Measurements from ENCODE around the gene RPN1.
"Not testable (repeated sequence)": the region's sequence is repeated elsewhere in the genome, so short reads cannot be mapped to it uniquely, and the experiment has no call there.

The RPN1 gene

GRCh38 chr3:128609294-128609693, 41.3 kb downstream of the RPN1 start:
- no peak for DNase-seq (ENCODE audit: low read depth)

- no peak for DNase-seq (ENCODE audit: low read depth)
Measured at GRCh38 chr3:128607710-128608048, 42.9 kb downstream of the RPN1 start.

- DNase-seq (ENCODE audit: low read depth), result no peak
Measured at GRCh38 chr3:128606094-128606493, 44.5 kb downstream of the RPN1 start.

- DNase-seq (ENCODE audit: low read depth), result no peak
Measured at GRCh38 chr3:128605091-128606046, 45.2 kb downstream of the RPN1 start.

GRCh38 chr3:128603811-128604775, 46.5 kb downstream of the RPN1 start:
- DNase-seq (ENCODE audit: low read depth), result no peak

GRCh38 chr3:128603313-128603712, 47.3 kb downstream of the RPN1 start:
- DNase-seq (ENCODE audit: low read depth), result no peak

- no peak for DNase-seq (ENCODE audit: low read depth)
Measured at GRCh38 chr3:128598884-128599664, 51.5 kb downstream of the RPN1 start.

- no peak for DNase-seq (ENCODE audit: low read depth)
Measured at GRCh38 chr3:128597900-128598299, 52.7 kb downstream of the RPN1 start.

- DNase-seq (ENCODE audit: low read depth), result no peak
Measured at GRCh38 chr3:128592864-128593263, 57.8 kb downstream of the RPN1 start.

- no peak for DNase-seq (ENCODE audit: low read depth)
Measured at GRCh38 chr3:128591738-128592426, 58.7 kb downstream of the RPN1 start.

GRCh38 chr3:128590948-128591347, 59.7 kb downstream of the RPN1 start:
- no peak for DNase-seq (ENCODE audit: low read depth)

GRCh38 chr3:128589985-128590384, 60.6 kb downstream of the RPN1 start:
- not testable (repeated sequence) for DNase-seq (ENCODE audit: low read depth)

- DNase-seq (ENCODE audit: low read depth), result no peak
Measured at GRCh38 chr3:128588147-128588546, 62.5 kb downstream of the RPN1 start.

GRCh38 chr3:128587391-128587790, 63.2 kb downstream of the RPN1 start:
- DNase-seq (ENCODE audit: low read depth), result no peak

GRCh38 chr3:128586932-128587331, 63.7 kb downstream of the RPN1 start:
- DNase-seq (ENCODE audit: low read depth), result not testable (repeated sequence)

GRCh38 chr3:128586391-128586790, 64.2 kb downstream of the RPN1 start:
- not testable (repeated sequence) for DNase-seq (ENCODE audit: low read depth)

- no peak for DNase-seq (ENCODE audit: low read depth)
Measured at GRCh38 chr3:128585974-128586373, 64.6 kb downstream of the RPN1 start.

GRCh38 chr3:128585189-128585588, 65.4 kb downstream of the RPN1 start:
- no peak for DNase-seq (ENCODE audit: low read depth)

- DNase-seq (ENCODE audit: low read depth), result no peak
Measured at GRCh38 chr3:128584412-128585020, 66.1 kb downstream of the RPN1 start.

- no peak for DNase-seq (ENCODE audit: low read depth)
Measured at GRCh38 chr3:128581566-128581965, 69.1 kb downstream of the RPN1 start.

- DNase-seq (ENCODE audit: low read depth), result no peak
Measured at GRCh38 chr3:128579927-128580326, 70.7 kb downstream of the RPN1 start.
